Naive thymus-derived CD8-positive, alpha-beta T cell (primary cell): ENCODE measurements around the gene CPLX3. TPM values are rescaled to one million over a fixed set of nuclear protein-coding genes. Genes with fewer than 3 reads are reported as not detected.
A peak's percentile ranks its signal among the peaks of the same experiment; 100 is the strongest.

Source experiments
- ATAC-seq, 2 donors: fragments of 150-1000 bp; cut with Tn5 transposase in 1 of 2; sonication (Bioruptor Pico), chemical (Tn5 transposase) in 1 of 2; 1 replicate in 1 of 2; 2 replicates in 1 of 2; pipeline ENCODE4 v1.10.0; 2021; ENCODE audit warnings: mild to moderate bottlenecking in 2 of 2, moderate library complexity in 2 of 2
- POLR2A ChIA-PET: fragments of 350-600 bp; sonication (Branson Sonifier 250); formaldehyde crosslinking; loops from one replicate; lab custom pipeline; 2021; ENCODE audit warnings: antibody characterized with exemption; lab: Charles Lee
- DNase-seq, 10 donors: peaks; one replicate each; pipeline versions ENCODE4 v3.0.0 to v3.0.0-alpha.2; 2020 to 2022
- H3K27ac Mint-ChIP-seq, 10 donors: one replicate each; pipeline ENCODE4 v1.8.0; 2020 to 2022; ENCODE audit warnings: mild to moderate bottlenecking in 10 of 10, mixed read lengths in 10 of 10, moderate library complexity in 4 of 10, inconsistent platforms in 1 of 10
- H3K27me3 Mint-ChIP-seq, 5 donors: one replicate each; pipeline ENCODE4 v1.8.0; 2021 to 2022; ENCODE audit warnings: mixed read lengths in 5 of 5
- H3K36me3 Mint-ChIP-seq, 3 donors: one replicate each; pipeline ENCODE4 v1.8.0; 2020 to 2022; ENCODE audit warnings: mixed read lengths in 3 of 3, mild to moderate bottlenecking in 2 of 3, inconsistent platforms in 1 of 3
- H3K4me1 Mint-ChIP-seq, 4 donors: one replicate each; pipeline ENCODE4 v1.8.0; 2021 to 2022; ENCODE audit warnings: mixed read lengths in 4 of 4
- H3K4me3 Mint-ChIP-seq, 10 donors: one replicate each; pipeline ENCODE4 v1.8.0; 2020 to 2022; ENCODE audit warnings: mild to moderate bottlenecking in 10 of 10, mixed read lengths in 10 of 10, moderate library complexity in 6 of 10, inconsistent platforms in 1 of 10
- H3K9me3 Mint-ChIP-seq, 9 donors: one replicate each; pipeline ENCODE4 v1.8.0; 2020 to 2022; ENCODE audit warnings: mixed read lengths in 9 of 9, mild to moderate bottlenecking in 3 of 9, inconsistent platforms in 1 of 9, moderate library complexity in 1 of 9
- polyA plus RNA-seq, 3 donors: library from polyadenylated mRNA; unstranded; fragments of 300-500 nt; fragmentation: Illumina TruSeq; gene quantifications; one replicate each; pipeline ENCODE4 v1.2.3, GENCODE V29; 2021
- total RNA-seq, 8 experiments: library from RNA in 2 of 8; stranded (reverse) in 2 of 8; gene quantifications; one replicate each; pipeline ENCODE4 v1.2.3 and lab custom pipeline; 2021 to 2026

Gene CPLX3
- total RNA-seq (under 1 TPM; 0.39 to 0.44 TPM), polyA plus RNA-seq (not detected), total RNA-seq (lab: John Stamatoyannopoulos, UW) (0 reads per million in 6 experiments)

GRCh38 chr15:74826364-74826819 lies at the start of gene CPLX3:
Gene CPLX3, plus strand, starts transcription at chr15:74826627. Its CDS starts 77 bp downstream, at chr15:74826704.
- no peak within 1 kb of the TSS for H3K27ac Mint-ChIP-seq
- H3K36me3 Mint-ChIP-seq = no peaks in the 10 kb centered on the region
- peaks cover 2 to 11% (median 6%) of the 10 kb centered on the region in 4 donors for H3K4me1 Mint-ChIP-seq
- no peaks in the 10 kb centered on the region for H3K9me3 Mint-ChIP-seq
- H3K4me3 Mint-ChIP-seq = no peak within 1 kb of the TSS
- POLR2A ChIA-PET = interaction anchor here (0.6 to 1.0 kb wide), 2 partner anchors 38 to 55 kb away, joined by 3 to 5 read pairs; no protein-coding TSS in a partner anchor
- peak; percentile 11 to 71 (median 52) for DNase-seq
- peaks cover 10 to 42% (median 27%) of the 10 kb centered on the region in 5 donors for H3K27me3 Mint-ChIP-seq
- ATAC-seq = peak; percentile 79

GRCh38 chr15:74776821-74777768 lies 49.3 kb upstream of the CPLX3 start:
- Mint-ChIP-seq H3K27ac (peak overlapping the region; percentile 93 to 100 (median 98)), H3K36me3 (no peaks in the 10 kb centered on the region), H3K9me3 (no peaks in the 10 kb centered on the region), H3K27me3 (peaks cover 0 to 2% (median 0%) of the 10 kb centered on the region in 5 donors), H3K4me3 (peak overlapping the region; percentile 77 to 98 (median 90)), H3K4me1 (peaks cover 48 to 87% (median 79%) of the 10 kb centered on the region in 4 donors)
- DNase-seq = peak in 9 of 10 donors; percentile 45 to 70 (median 61)
- peak; percentile 47 to 67 for ATAC-seq
- POLR2A ChIA-PET = interaction anchor here (0.6 to 31.0 kb wide), 18 partner anchors 8 to 865 kb away, joined by 3 to 1300 read pairs (median 4); partner anchors contain the start of genes COX5A, CSK, MPI and RPP25

GRCh38 chr15:74777769-74778598 lies 48.4 kb upstream of the CPLX3 start:
- Mint-ChIP-seq H3K4me1 (peaks cover 49 to 82% (median 76%) of the 10 kb centered on the region in 4 donors), H3K9me3 (no peaks in the 10 kb centered on the region), H3K27me3 (peaks cover 0 to 2% (median 0%) of the 10 kb centered on the region in 5 donors), H3K4me3 (peak overlapping the region; percentile 77 to 98 (median 92)), H3K27ac (peak overlapping the region; percentile 93 to 100 (median 98)), H3K36me3 (no peaks in the 10 kb centered on the region)
- POLR2A ChIA-PET = interaction anchor here (0.6 to 31.0 kb wide), 19 partner anchors 8 to 676 kb away, joined by 3 to 1300 read pairs (median 4); partner anchors contain the start of genes CLK3, COX5A, CSK and MPI
- no peak for DNase-seq
- no peak for ATAC-seq

GRCh38 chr15:74778599-74778970 lies 47.8 kb upstream of the CPLX3 start:
- ATAC-seq = no peak
- peak overlapping the region; percentile 93 to 100 (median 98) for H3K27ac Mint-ChIP-seq
- POLR2A ChIA-PET = interaction anchor here (0.7 to 32.7 kb wide), 5 partner anchors 4 to 164 kb away, joined by 3 to 1300 read pairs (median 13); partner anchors contain the start of genes CLK3 and CSK

GRCh38 chr15:74779162-74779648 lies 47.2 kb upstream of the CPLX3 start:
- no peaks in the 10 kb centered on the region for H3K36me3 Mint-ChIP-seq
- peaks cover 53 to 73% (median 72%) of the 10 kb centered on the region in 4 donors for H3K4me1 Mint-ChIP-seq
- no peaks in the 10 kb centered on the region for H3K9me3 Mint-ChIP-seq
- peaks cover 0 to 2% (median 0%) of the 10 kb centered on the region in 5 donors for H3K27me3 Mint-ChIP-seq
- no peak for DNase-seq
- POLR2A ChIA-PET = interaction anchor here (0.6 to 32.7 kb wide), 5 partner anchors 4 to 164 kb away, joined by 3 to 1300 read pairs (median 9); partner anchors contain the start of genes CLK3 and CSK
- H3K27ac Mint-ChIP-seq = peak overlapping the region; percentile 93 to 100 (median 98)
- no peak for ATAC-seq
- peak overlapping the region in 9 of 10 donors; percentile 34 to 98 (median 93) for H3K4me3 Mint-ChIP-seq

More at GRCh38 chr15:74778599-74778970, 47.8 kb upstream of the CPLX3 start:
- DNase-seq = no peak
- peaks cover 52 to 79% (median 73%) of the 10 kb centered on the region in 4 donors for H3K4me1 Mint-ChIP-seq
- no peaks in the 10 kb centered on the region for H3K36me3 Mint-ChIP-seq
- peaks cover 0 to 2% (median 0%) of the 10 kb centered on the region in 5 donors for H3K27me3 Mint-ChIP-seq
- no peaks in the 10 kb centered on the region for H3K9me3 Mint-ChIP-seq
- peak overlapping the region in 9 of 10 donors; percentile 84 to 98 (median 93) for H3K4me3 Mint-ChIP-seq

- Mint-ChIP-seq H3K9me3 (no peaks in the 10 kb centered on the region), H3K4me1 (peaks cover 57 to 79% (median 72%) of the 10 kb centered on the region in 4 donors), H3K27ac (peak overlapping the region; percentile 93 to 100 (median 98)), H3K27me3 (peaks cover 0 to 2% (median 0%) of the 10 kb centered on the region in 5 donors), H3K4me3 (peak overlapping the region; percentile 85 to 98 (median 92)), H3K36me3 (peaks cover 0 to 3% (median 0%) of the 10 kb centered on the region in 3 donors)
- ATAC-seq (peak; percentile 14 to 28), DNase-seq (peak in 5 of 10 donors; percentile 30 to 56 (median 37))
- POLR2A ChIA-PET = interaction anchor here (0.6 to 32.7 kb wide), 12 partner anchors 2 to 169 kb away, joined by 3 to 1300 read pairs (median 3); partner anchors contain the start of genes CLK3, CSK and MPI
Measured at GRCh38 chr15:74780523-74781430, 45.6 kb upstream of the CPLX3 start.

- ATAC-seq (peak; percentile 59 to 62), DNase-seq (peak; percentile 64 to 92 (median 82))
- H3K27ac Mint-ChIP-seq = peak within 1 kb of the TSS; percentile 93 to 100 (median 98)
- H3K9me3 Mint-ChIP-seq = no peaks in the 10 kb centered on the region
- H3K27me3 Mint-ChIP-seq = peaks cover 0 to 2% (median 0%) of the 10 kb centered on the region in 5 donors
- POLR2A ChIA-PET = interaction anchor here (1.0 to 32.7 kb wide), 10 partner anchors 1 to 167 kb away, joined by 3 to 1300 read pairs (median 4); partner anchors contain the start of genes CLK3, CSK, MPI and ULK3
- H3K4me1 Mint-ChIP-seq = peaks cover 59 to 84% (median 72%) of the 10 kb centered on the region in 4 donors
- H3K36me3 Mint-ChIP-seq = peaks cover 0 to 3% (median 0%) of the 10 kb centered on the region in 3 donors
- peak within 1 kb of the TSS; percentile 85 to 98 (median 96) for H3K4me3 Mint-ChIP-seq
Measured at GRCh38 chr15:74781431-74782258, 44.8 kb upstream of the CPLX3 start, which contains the start of gene CSK. Gene CSK, plus strand, starts transcription at chr15:74782080. Its CDS starts 16,218 bp downstream, at chr15:74798298.

GRCh38 chr15:74782259-74783071 lies 44.0 kb upstream of the CPLX3 start:
- POLR2A ChIA-PET = interaction anchor here (1.0 to 32.7 kb wide), 10 partner anchors 0 to 669 kb away, joined by 3 to 1300 read pairs (median 8); partner anchors contain the start of genes CLK3, CSK, SIN3A and ULK3
- peak; percentile 38 to 43 for ATAC-seq

More at GRCh38 chr15:74782259-74783071, 44.0 kb upstream of the CPLX3 start:
- H3K4me1 Mint-ChIP-seq = peaks cover 54 to 77% (median 70%) of the 10 kb centered on the region in 4 donors
- peak overlapping the region; percentile 86 to 99 (median 94) for H3K27ac Mint-ChIP-seq
- H3K36me3 Mint-ChIP-seq = peaks cover 0 to 3% (median 0%) of the 10 kb centered on the region in 3 donors
- DNase-seq = peak in 9 of 10 donors; percentile 58 to 83 (median 69)
- peak overlapping the region; percentile 85 to 97 (median 93) for H3K4me3 Mint-ChIP-seq
- H3K9me3 Mint-ChIP-seq = no peaks in the 10 kb centered on the region
- peaks cover 0 to 2% (median 0%) of the 10 kb centered on the region in 5 donors for H3K27me3 Mint-ChIP-seq
